Gastrocnemius medialis (tissue), 4 donors: ENCODE data around the gene POU6F1. TPM values are rescaled to one million over a fixed set of nuclear protein-coding genes. Genes with fewer than 3 reads are reported as not detected.

Source experiments
- ATAC-seq, 2 donors: fragments of 150-250 bp; one replicate each; pipeline ENCODE4 v1.9.1; 2016
- DNase-seq, 2 donors: peaks; one replicate each; pipeline ENCODE4 v3.0.0-alpha.2; 2019
- H3K27ac ChIP-seq, 4 donors: fragments of 200-600 bp; sonication (generic); 1 replicate in 1 of 4; 2 replicates in 3 of 4; pipeline ENCODE4 v1.5.1; 2016 to 2018; ENCODE audit warnings: mild to moderate bottlenecking in 2 of 4, moderate library complexity in 1 of 4
- H3K27me3 ChIP-seq, 3 donors: fragments of 200-600 bp; sonication (generic) in 2 of 3; 1 replicate in 1 of 3; 2 replicates in 2 of 3; pipeline versions ENCODE4 v1.5.1 to v1.6.0; 2016 to 2019; ENCODE audit warnings: mild to moderate bottlenecking in 1 of 3, moderate library complexity in 1 of 3
- H3K36me3 ChIP-seq, 2 donors: fragments of 200-600 bp; sonication (generic) in 1 of 2; one replicate each; pipeline ENCODE4 v1.5.1; 2017 to 2018
- H3K4me1 ChIP-seq, 2 donors: fragments of 200-600 bp; sonication (generic) in 1 of 2; one replicate each; pipeline ENCODE4 v1.5.1; 2016 to 2017; ENCODE audit warnings: mild to moderate bottlenecking in 2 of 2
- H3K4me3 ChIP-seq, 4 donors: fragments of 200-600 bp; sonication (generic) in 3 of 4; 1 replicate in 1 of 4; 2 replicates in 3 of 4; pipeline ENCODE4 v1.5.1; 2016 to 2019; ENCODE audit warnings: mild to moderate bottlenecking in 2 of 4
- H3K9me3 ChIP-seq, 3 donors: fragments of 200-600 bp; sonication (generic) in 2 of 3; 1 replicate in 1 of 3; 2 replicates in 2 of 3; pipeline ENCODE4 v1.5.1; 2016 to 2019
- POLR2A ChIP-seq, 2 donors: fragments of 450-650 bp; IDR thresholded peaks; one replicate each; pipeline ENCODE4 v1.6.1; 2017; ENCODE audit warnings: antibody characterized with exemption in 2 of 2, mild to moderate bottlenecking in 2 of 2, moderate library complexity in 2 of 2
- in situ Hi-C, 4 donors: fragments of 200-750 bp; cut with MboI; loops; one replicate each; pipeline versions ENCODE4 v1.15.0 to v1.8.0; 2017; ENCODE audit warnings: low sequenced_read_pairs in 4 of 4
- intact Hi-C: fragments of 100-400 bp; cut with DNase I; formaldehyde crosslinking; loops from one replicate; pipeline ENCODE4 v1.15.1; 2023; ENCODE audit warnings: low total_unique reads
- total RNA-seq, 4 donors: library from RNA; depleted of rRNA; stranded (reverse); fragments of >200 nt; gene quantifications; one replicate each; pipeline versions ENCODE4 v1.1.0 to v1.2.3, GENCODE V29; 2016
- TF ChIP-seq, protein P1 (sequence below), 5 experiments: fragments of 450-650 bp in 3 of 5; fragments of 200-600 bp in 2 of 5; sonication (generic) in 2 of 5; IDR thresholded peaks in 4 of 5; conservative IDR thresholded peaks in 1 of 5; 1 replicate in 4 of 5; 2 replicates in 1 of 5; pipeline ENCODE4 v1.5.1; 2016 to 2019; ENCODE audit warnings: antibody characterized with exemption in 5 of 5, mild to moderate bottlenecking in 3 of 5, moderate library complexity in 3 of 5

The POU6F1 gene
- total RNA-seq, 4 donors from 2014 or later, result 8.1 to 11.1 (median 9.9) TPM

DNA sequence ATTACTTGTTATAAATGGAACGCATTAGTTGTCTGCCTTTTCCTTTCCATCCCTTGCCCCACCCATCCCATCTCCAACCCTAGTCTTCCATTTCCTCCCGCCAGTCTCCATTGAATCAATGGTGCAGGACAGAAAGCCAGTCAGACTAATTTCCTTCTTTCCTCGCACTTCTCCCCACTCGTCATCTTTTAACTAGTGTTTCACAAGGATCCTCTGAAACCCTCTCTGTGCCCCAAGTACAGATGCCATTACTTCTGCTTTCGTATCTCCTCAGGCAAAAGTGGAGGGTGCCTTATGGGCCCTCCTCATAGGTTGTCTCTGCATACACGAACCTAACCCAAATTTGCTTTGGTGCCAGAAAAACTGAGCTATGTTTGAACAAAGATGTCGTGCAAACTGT, 25.0 kb upstream of the POU6F1 start:
- Histone ChIP-seq H3K4me1 (peaks cover 33 to 35% of the 10 kb centered on the region in 2 donors), H3K27me3 (no peaks in the 10 kb centered on the region), H3K36me3 (peaks cover 0 to 31% of the 10 kb centered on the region in 2 donors), H3K27ac (no peak overlapping the region), H3K9me3 (no peaks in the 10 kb centered on the region), H3K4me3 (no peak overlapping the region)
- intact Hi-C loops, result no loop called here
- TF ChIP-seq POLR2A (IDR thresholded peaks at IDR 0.05), result no peak
- TF ChIP-seq, protein P1, sequence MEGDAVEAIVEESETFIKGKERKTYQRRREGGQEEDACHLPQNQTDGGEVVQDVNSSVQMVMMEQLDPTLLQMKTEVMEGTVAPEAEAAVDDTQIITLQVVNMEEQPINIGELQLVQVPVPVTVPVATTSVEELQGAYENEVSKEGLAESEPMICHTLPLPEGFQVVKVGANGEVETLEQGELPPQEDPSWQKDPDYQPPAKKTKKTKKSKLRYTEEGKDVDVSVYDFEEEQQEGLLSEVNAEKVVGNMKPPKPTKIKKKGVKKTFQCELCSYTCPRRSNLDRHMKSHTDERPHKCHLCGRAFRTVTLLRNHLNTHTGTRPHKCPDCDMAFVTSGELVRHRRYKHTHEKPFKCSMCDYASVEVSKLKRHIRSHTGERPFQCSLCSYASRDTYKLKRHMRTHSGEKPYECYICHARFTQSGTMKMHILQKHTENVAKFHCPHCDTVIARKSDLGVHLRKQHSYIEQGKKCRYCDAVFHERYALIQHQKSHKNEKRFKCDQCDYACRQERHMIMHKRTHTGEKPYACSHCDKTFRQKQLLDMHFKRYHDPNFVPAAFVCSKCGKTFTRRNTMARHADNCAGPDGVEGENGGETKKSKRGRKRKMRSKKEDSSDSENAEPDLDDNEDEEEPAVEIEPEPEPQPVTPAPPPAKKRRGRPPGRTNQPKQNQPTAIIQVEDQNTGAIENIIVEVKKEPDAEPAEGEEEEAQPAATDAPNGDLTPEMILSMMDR (IDR thresholded peaks at IDR 0.05 in 4 of 5, conservative IDR thresholded peaks at IDR 0.05 in 1 of 5), result no peak
- no peak for DNase-seq
- in situ Hi-C loops, result no loop called here
- no peak for ATAC-seq

- no peak for ATAC-seq
- intact Hi-C loops, result no loop called here
- H3K4me1 ChIP-seq, result peaks cover 26 to 31% of the 10 kb centered on the region in 2 donors
- H3K9me3 ChIP-seq, result no peaks in the 10 kb centered on the region
- peak in 1 of 2 donors; percentile 33 for DNase-seq
- no peaks in the 10 kb centered on the region for H3K27me3 ChIP-seq
- no peak overlapping the region for H3K4me3 ChIP-seq
- H3K36me3 ChIP-seq, result peaks cover 0 to 31% of the 10 kb centered on the region in 2 donors
- H3K27ac ChIP-seq, result no peak overlapping the region
- in situ Hi-C loops, result no loop called here
- TF ChIP-seq, protein P1 (IDR thresholded peaks at IDR 0.05 in 4 of 5, conservative IDR thresholded peaks at IDR 0.05 in 1 of 5), result no peak
- no peak for TF ChIP-seq POLR2A (IDR thresholded peaks at IDR 0.05)
These were observed 24.3 kb upstream of the POU6F1 start for GRCh38 chr12:51242120-51242519.

- no peak overlapping the region for H3K4me3 ChIP-seq
- H3K27me3 ChIP-seq, result no peaks in the 10 kb centered on the region
- in situ Hi-C loops, result no loop called here
- H3K36me3 ChIP-seq, result peaks cover 0 to 31% of the 10 kb centered on the region in 2 donors
- DNase-seq (no peak), ATAC-seq (no peak)
- no peak overlapping the region for H3K27ac ChIP-seq
- peaks cover 21 to 26% of the 10 kb centered on the region in 2 donors for H3K4me1 ChIP-seq
- H3K9me3 ChIP-seq, result no peaks in the 10 kb centered on the region
- TF ChIP-seq, protein P1 (IDR thresholded peaks at IDR 0.05 in 4 of 5, conservative IDR thresholded peaks at IDR 0.05 in 1 of 5), result no peak
- TF ChIP-seq POLR2A (IDR thresholded peaks at IDR 0.05), result no peak
- intact Hi-C loops, result no loop called here
These were observed 23.1 kb upstream of the POU6F1 start for GRCh38 chr12:51240971-51241370.

DNA sequence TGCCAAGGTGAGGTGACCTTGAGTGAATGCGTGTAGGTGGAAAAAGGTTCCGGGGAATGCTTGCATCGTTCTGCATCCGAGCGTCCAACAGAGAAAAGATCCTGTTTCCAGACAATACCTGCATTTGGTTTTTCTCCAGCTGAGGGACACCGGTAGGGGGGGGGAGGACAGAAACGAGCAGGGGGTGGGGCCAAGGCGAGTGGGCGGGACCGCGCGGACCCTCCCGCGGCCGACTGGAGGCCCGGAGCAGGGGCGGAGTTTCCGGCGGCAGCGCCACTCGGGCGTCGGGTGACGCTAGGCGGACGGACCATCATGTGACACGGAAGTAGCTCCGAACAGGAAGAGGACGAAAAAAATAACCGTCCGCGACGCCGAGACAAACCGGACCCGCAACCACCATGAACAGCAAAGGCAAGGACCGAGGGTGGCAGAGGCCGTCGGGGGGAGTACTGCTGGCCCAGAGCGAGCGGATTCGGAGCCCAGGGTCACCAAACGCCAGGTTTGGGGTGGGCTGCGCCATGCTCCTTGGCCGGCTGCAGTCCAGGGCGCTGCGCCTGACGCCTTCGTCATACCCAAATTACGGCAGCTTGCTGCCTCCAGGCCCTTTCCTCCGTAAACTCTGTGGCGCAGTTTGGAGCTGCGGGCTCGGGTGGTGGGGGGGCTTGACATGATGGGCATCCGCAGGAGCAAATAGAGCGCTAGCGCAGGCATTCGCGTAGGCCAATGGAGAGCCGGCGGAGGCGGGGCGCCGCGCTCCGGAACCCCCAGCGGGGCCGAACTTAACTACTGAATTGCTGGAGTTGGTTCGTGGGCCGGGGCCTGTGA, 20.9 kb upstream of the POU6F1 start, which contains the start of gene DAZAP2:
Gene DAZAP2, plus strand, starts transcription at position 317 of the 825 bp plus-strand sequence. Its CDS starts 82 bp downstream, at position 399.
- intact Hi-C loops, result loop anchor here (1.0 to 10.0 kb wide), 5 partner anchors 20 to 474 kb away; partner anchors contain the start of genes ATF1, CSRNP2, LETMD1 and POU6F1
- ATAC-seq, result peak; percentile 94 to 96
- peak; percentile 94 to 97 for DNase-seq

More for the DNA sequence above, 20.9 kb upstream of the POU6F1 start, which contains the start of gene DAZAP2:
- Histone ChIP-seq H3K9me3 (no peaks in the 10 kb centered on the region), H3K27ac (peak within 1 kb of the TSS; percentile 98 to 100 (median 100)), H3K4me1 (peaks cover 19 to 26% of the 10 kb centered on the region in 2 donors), H3K27me3 (no peaks in the 10 kb centered on the region), H3K36me3 (peaks cover 0 to 31% of the 10 kb centered on the region in 2 donors), H3K4me3 (peak within 1 kb of the TSS; percentile 94 to 100 (median 97))
- TF ChIP-seq POLR2A (IDR thresholded peaks at IDR 0.05), result peak; percentile 92 to 98
- TF ChIP-seq, protein P1 (IDR thresholded peaks at IDR 0.05 in 4 of 5, conservative IDR thresholded peaks at IDR 0.05 in 1 of 5), result peak; percentile 6 to 49 (median 17)
- in situ Hi-C loops, result loop anchor here in 1 of 4 donors (10.0 kb wide), 1 partner anchor 64 kb away; the partner anchor contains the start of gene TFCP2
